Neural cell (in vitro differentiated cells): Measurements from ENCODE around the gene ARMC9. TPM values are rescaled to one million over a fixed set of nuclear protein-coding genes. Genes with fewer than 3 reads are reported as not detected.
"Not testable (repeated sequence)": the region's sequence is repeated elsewhere in the genome, so short reads cannot be mapped to it uniquely, and the experiment has no call there.

ENCODE experiments used
- H2AFZ ChIP-seq: fragments of 200-600, 300-800 bp; sonication (generic), shearing (Covaris generic); 2 replicates; pipeline ENCODE4 v1.6.0; 2014; ENCODE audit warnings: low read depth, mild to moderate bottlenecking, antibody characterized with exemption, low read length, moderate library complexity
- H3F3A ChIP-seq: fragments of 200-600 bp; shearing (Covaris generic); 2 replicates; pipeline ENCODE4 v1.6.1; 2016; ENCODE audit warnings: mild to moderate bottlenecking, moderate library complexity, mixed read lengths, antibody characterized with exemption, low read length; ENCODE audit not compliant: insufficient read depth, poor library complexity, severe bottlenecking
- H3K27ac ChIP-seq: fragments of 200-600, 300-800 bp; sonication (generic), shearing (Covaris generic); 2 replicates; pipeline ENCODE4 v1.5.1; 2014; ENCODE audit warnings: mild to moderate bottlenecking, low read length, moderate library complexity
- H3K27me3 ChIP-seq: fragments of 300-800, 200-600 bp; sonication (generic), shearing (Covaris generic); 2 replicates; pipeline ENCODE4 v1.6.0; 2014; ENCODE audit warnings: mild to moderate bottlenecking, low read depth, low read length, moderate library complexity; ENCODE audit not compliant: insufficient read depth
- H3K36me3 ChIP-seq: fragments of 300-800, 200-600 bp; sonication (generic), shearing (Covaris generic); 2 replicates; pipeline ENCODE4 v1.5.1; 2014; ENCODE audit warnings: mild to moderate bottlenecking, antibody characterized with exemption, low read length, moderate library complexity; ENCODE audit not compliant: insufficient read depth
- H3K4me2 ChIP-seq: fragments of 300-800, 200-600 bp; sonication (generic), shearing (Covaris generic); 2 replicates; pipeline ENCODE4 v1.6.0; 2014; ENCODE audit warnings: mild to moderate bottlenecking, low read length
- H3K4me3 ChIP-seq: fragments of 300-800, 200-600 bp; sonication (generic), shearing (Covaris generic); 2 replicates; pipeline ENCODE4 v1.5.1; 2014; ENCODE audit warnings: mild to moderate bottlenecking, low read length, moderate library complexity
- H3K79me2 ChIP-seq: fragments of 200-600 bp; shearing (Covaris generic); replicated peaks from 2 replicates; pipeline ENCODE4 v1.6.0; 2014; ENCODE audit warnings: mild to moderate bottlenecking, low read length, moderate library complexity; ENCODE audit not compliant: insufficient read depth
- H3K9ac ChIP-seq: fragments of 300-800, 200-600 bp; sonication (generic), shearing (Covaris generic); 2 replicates; pipeline ENCODE4 v1.6.1; 2016; ENCODE audit warnings: mild to moderate bottlenecking, low read length, mixed read lengths
- H3K9me2 ChIP-seq: fragments of 200-600 bp; shearing (Covaris generic); 2 replicates; pipeline ENCODE4 v1.6.1; 2016; ENCODE audit warnings: mild to moderate bottlenecking, low read length, mixed read lengths; ENCODE audit not compliant: insufficient read depth
- H3K9me3 ChIP-seq: fragments of 200-600, 300-800 bp; sonication (generic), shearing (Covaris generic); 2 replicates; pipeline ENCODE4 v1.6.1; 2016; ENCODE audit warnings: mild to moderate bottlenecking, mixed run types, low read length, moderate library complexity, mixed read lengths
- H4K20me1 ChIP-seq: fragments of 200-600 bp; shearing (Covaris generic); 2 replicates; pipeline ENCODE4 v1.6.1; 2016; ENCODE audit warnings: mild to moderate bottlenecking, mixed run types; ENCODE audit not compliant: insufficient read depth
- EP300 ChIP-seq: fragments of 450-650 bp; conservative IDR thresholded peaks from 2 replicates; pipeline ENCODE4 v1.6.1; 2014; ENCODE audit warnings: antibody characterized with exemption, mild to moderate bottlenecking, moderate library complexity; ENCODE audit not compliant: poor library complexity, severe bottlenecking
- EZH2 ChIP-seq: fragments of 200-600, 300-800 bp; shearing (Covaris generic), sonication (generic); IDR thresholded peaks from 2 replicates; pipeline ENCODE4 v1.6.1; 2014; ENCODE audit warnings: antibody characterized with exemption, low read length, borderline replicate concordance, mild to moderate bottlenecking; ENCODE audit not compliant: insufficient read depth, poor library complexity, severe bottlenecking
- MXI1 ChIP-seq: fragments of 450-650 bp; conservative IDR thresholded peaks from 2 replicates; pipeline ENCODE4 v1.6.1; 2014; ENCODE audit warnings: antibody characterized with exemption, mild to moderate bottlenecking; ENCODE audit not compliant: poor library complexity, severe bottlenecking
- POLR2AphosphoS5 ChIP-seq: IDR thresholded peaks from 2 replicates; pipeline ENCODE4 v1.6.1; 2012
- RAD21 ChIP-seq: fragments of 450-650 bp; conservative IDR thresholded peaks from 2 replicates; pipeline ENCODE4 v1.6.1; 2014; ENCODE audit warnings: antibody characterized with exemption, mild to moderate bottlenecking, moderate library complexity
- REST ChIP-seq: IDR thresholded peaks from 2 replicates; pipeline ENCODE4 v1.6.1; 2012; ENCODE audit warnings: borderline replicate concordance
- SMC3 ChIP-seq: fragments of 450-650 bp; conservative IDR thresholded peaks from 2 replicates; pipeline ENCODE4 v1.6.1; 2014; ENCODE audit warnings: antibody characterized with exemption, mild to moderate bottlenecking, moderate library complexity; ENCODE audit not compliant: poor library complexity
- TAF1 ChIP-seq: IDR thresholded peaks from 2 replicates; pipeline ENCODE4 v1.6.1; 2012; ENCODE audit warnings: low read depth
- polyA plus RNA-seq: library from polyadenylated mRNA; depleted of rRNA; stranded (reverse); fragments of >200 nt; gene quantifications from 2 replicates; pipeline ENCODE4 v1.2.3, GENCODE V29; 2014
- TF ChIP-seq, protein P1 (sequence below): fragments of 450-650 bp; IDR thresholded peaks from 2 replicates; pipeline ENCODE4 v1.5.1; 2014; ENCODE audit warnings: antibody characterized with exemption, mild to moderate bottlenecking, moderate library complexity; ENCODE audit not compliant: poor library complexity, severe bottlenecking

ARMC9 gene
- polyA plus RNA-seq, 1 donor from 2014 or later: 13.9 TPM

- Histone ChIP-seq H3K9ac (no peak overlapping the region), H3K27me3 (no peaks in the 10 kb centered on the region), H3K79me2 (no peaks in the 10 kb centered on the region), H3K4me2 (no peak overlapping the region), H3K9me3 (no peaks in the 10 kb centered on the region), H4K20me1 (no peaks in the 10 kb centered on the region), H3K9me2 (no peaks in the 10 kb centered on the region), H3K36me3 (no peaks in the 10 kb centered on the region), H2AFZ (no peak overlapping the region), H3F3A (no peaks in the 10 kb centered on the region), H3K27ac (no peak overlapping the region), H3K4me3 (no peak overlapping the region)
- no peak for TF ChIP-seq MXI1
- TF ChIP-seq REST: no peak
- TF ChIP-seq, protein P1, sequence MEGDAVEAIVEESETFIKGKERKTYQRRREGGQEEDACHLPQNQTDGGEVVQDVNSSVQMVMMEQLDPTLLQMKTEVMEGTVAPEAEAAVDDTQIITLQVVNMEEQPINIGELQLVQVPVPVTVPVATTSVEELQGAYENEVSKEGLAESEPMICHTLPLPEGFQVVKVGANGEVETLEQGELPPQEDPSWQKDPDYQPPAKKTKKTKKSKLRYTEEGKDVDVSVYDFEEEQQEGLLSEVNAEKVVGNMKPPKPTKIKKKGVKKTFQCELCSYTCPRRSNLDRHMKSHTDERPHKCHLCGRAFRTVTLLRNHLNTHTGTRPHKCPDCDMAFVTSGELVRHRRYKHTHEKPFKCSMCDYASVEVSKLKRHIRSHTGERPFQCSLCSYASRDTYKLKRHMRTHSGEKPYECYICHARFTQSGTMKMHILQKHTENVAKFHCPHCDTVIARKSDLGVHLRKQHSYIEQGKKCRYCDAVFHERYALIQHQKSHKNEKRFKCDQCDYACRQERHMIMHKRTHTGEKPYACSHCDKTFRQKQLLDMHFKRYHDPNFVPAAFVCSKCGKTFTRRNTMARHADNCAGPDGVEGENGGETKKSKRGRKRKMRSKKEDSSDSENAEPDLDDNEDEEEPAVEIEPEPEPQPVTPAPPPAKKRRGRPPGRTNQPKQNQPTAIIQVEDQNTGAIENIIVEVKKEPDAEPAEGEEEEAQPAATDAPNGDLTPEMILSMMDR: no peak
- no peak for TF ChIP-seq EZH2
- no peak for TF ChIP-seq RAD21
- no peak for TF ChIP-seq SMC3
- no peak for TF ChIP-seq EP300
- no peak for TF ChIP-seq POLR2AphosphoS5
- TF ChIP-seq TAF1: no peak
Measured at GRCh38 chr2:231193216-231193615, 5.2 kb upstream of the ARMC9 start.

- no peaks in the 10 kb centered on the region for H3K9me3 ChIP-seq
- no peak overlapping the region for H3K9ac ChIP-seq
- no peaks in the 10 kb centered on the region for H3K9me2 ChIP-seq
- no peaks in the 10 kb centered on the region for H3K36me3 ChIP-seq
- no peaks in the 10 kb centered on the region for H3F3A ChIP-seq
- no peak overlapping the region for H3K4me2 ChIP-seq
- no peaks in the 10 kb centered on the region for H3K27me3 ChIP-seq
- H3K27ac ChIP-seq: no peak overlapping the region
- H3K4me3 ChIP-seq: no peak overlapping the region
- TF ChIP-seq MXI1 (no peak), EZH2 (no peak), RAD21 (no peak), POLR2AphosphoS5 (no peak), EP300 (no peak), TAF1 (no peak), SMC3 (no peak), REST (no peak)
- TF ChIP-seq, protein P1: no peak
- no peaks in the 10 kb centered on the region for H4K20me1 ChIP-seq
- no peak overlapping the region for H2AFZ ChIP-seq
- peaks cover 12% of the 10 kb centered on the region for H3K79me2 ChIP-seq
Measured at GRCh38 chr2:231196592-231196991, 1.8 kb upstream of the ARMC9 start.

- peaks cover 12% of the 10 kb centered on the region for H3K79me2 ChIP-seq
- H3K27me3 ChIP-seq: not testable (repeated sequence)
Measured at GRCh38 chr2:231197196-231197595, 1.2 kb upstream of the ARMC9 start.

More at GRCh38 chr2:231197196-231197595, 1.2 kb upstream of the ARMC9 start:
- H3F3A ChIP-seq, H2AFZ ChIP-seq, H3K9ac ChIP-seq, H3K9me2 ChIP-seq, H3K27ac ChIP-seq, H3K4me3 ChIP-seq, H3K36me3 ChIP-seq, H3K4me2 ChIP-seq, H3K9me3 ChIP-seq, H4K20me1 ChIP-seq: not testable (repeated sequence)
